Activated CD8-positive, alpha-beta T cell treated with anti-CD3 and anti-CD28 coated beads for 36 hours (primary cell): ENCODE measurements around the gene FAM25G. TPM values are rescaled to one million over a fixed set of nuclear protein-coding genes. Genes with fewer than 3 reads are reported as not detected.

ENCODE experiments used
- ATAC-seq: fragments of 200-7000 bp; cut with Tn5 transposase; one replicate; pipeline ENCODE4 v1.10.0; 2021; ENCODE audit warnings: mild to moderate bottlenecking, moderate library complexity
- CTCF ChIA-PET: fragments of 350-600 bp; sonication (Branson Sonifier 250); formaldehyde crosslinking; loops from one replicate; lab custom pipeline; 2021; ENCODE audit warnings: antibody characterized with exemption; lab: Charles Lee
- POLR2A ChIA-PET: fragments of 350-600 bp; sonication (Branson Sonifier 250); formaldehyde crosslinking; loops from one replicate; lab custom pipeline; 2021; ENCODE audit warnings: antibody characterized with exemption; lab: Charles Lee
- DNase-seq: peaks from one replicate; pipeline ENCODE4 v3.0.0-alpha.2; 2020
- H3K27ac Mint-ChIP-seq: one replicate; pipeline ENCODE4 v1.8.0; 2021; ENCODE audit warnings: mild to moderate bottlenecking, mixed read lengths
- H3K27me3 Mint-ChIP-seq: one replicate; pipeline ENCODE4 v1.8.0; 2021; ENCODE audit warnings: mixed read lengths
- H3K36me3 Mint-ChIP-seq: one replicate; pipeline ENCODE4 v1.8.0; 2021; ENCODE audit warnings: low read depth, mixed read lengths
- H3K4me1 Mint-ChIP-seq: one replicate; pipeline ENCODE4 v1.8.0; 2021; ENCODE audit warnings: low read depth, mixed read lengths
- H3K4me3 Mint-ChIP-seq: one replicate; pipeline ENCODE4 v1.8.0; 2021; ENCODE audit warnings: mild to moderate bottlenecking, moderate library complexity, mixed read lengths
- H3K9me3 Mint-ChIP-seq: one replicate; pipeline ENCODE4 v1.8.0; 2021; ENCODE audit warnings: mixed read lengths
- intact Hi-C: fragments of 100-400 bp; cut with micrococcal nuclease; formaldehyde crosslinking; loops from one replicate; pipeline ENCODE4 v1.10.0; 2022
- total RNA-seq, 2 experiments: library from RNA; stranded (reverse); gene quantifications; one replicate each; pipeline ENCODE4 v1.2.3, GENCODE V29; 2021
- TF ChIP-seq, protein P1 (sequence below): fragments of 200-600 bp; IDR thresholded peaks from one replicate; pipeline ENCODE4 v1.8.0; 2022; ENCODE audit warnings: antibody characterized with exemption, mild to moderate bottlenecking

FAM25G gene
- total RNA-seq, 2 experiments from 2014 or later, result not detected

DNA sequence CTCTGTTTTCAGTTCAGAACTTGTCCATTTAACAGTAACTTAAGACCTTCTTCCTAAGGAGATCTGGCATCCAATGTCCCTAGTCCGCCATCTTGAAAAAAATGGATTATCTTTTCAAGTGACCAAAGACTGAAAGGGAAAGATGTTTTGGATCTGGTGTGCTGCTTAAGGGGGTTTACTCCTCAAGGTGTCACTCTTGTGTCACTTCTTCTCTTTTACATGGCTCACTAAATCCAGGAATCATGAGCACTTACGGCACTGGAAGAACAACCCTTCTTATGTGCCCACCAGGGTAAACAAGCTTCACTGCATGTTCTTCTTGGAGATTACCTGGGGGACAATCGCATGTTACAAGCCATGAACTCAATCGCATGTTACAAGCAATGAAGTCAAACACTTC, 51.3 kb downstream of the FAM25G start:
- DNase-seq, result no peak
- TF ChIP-seq, protein P1, sequence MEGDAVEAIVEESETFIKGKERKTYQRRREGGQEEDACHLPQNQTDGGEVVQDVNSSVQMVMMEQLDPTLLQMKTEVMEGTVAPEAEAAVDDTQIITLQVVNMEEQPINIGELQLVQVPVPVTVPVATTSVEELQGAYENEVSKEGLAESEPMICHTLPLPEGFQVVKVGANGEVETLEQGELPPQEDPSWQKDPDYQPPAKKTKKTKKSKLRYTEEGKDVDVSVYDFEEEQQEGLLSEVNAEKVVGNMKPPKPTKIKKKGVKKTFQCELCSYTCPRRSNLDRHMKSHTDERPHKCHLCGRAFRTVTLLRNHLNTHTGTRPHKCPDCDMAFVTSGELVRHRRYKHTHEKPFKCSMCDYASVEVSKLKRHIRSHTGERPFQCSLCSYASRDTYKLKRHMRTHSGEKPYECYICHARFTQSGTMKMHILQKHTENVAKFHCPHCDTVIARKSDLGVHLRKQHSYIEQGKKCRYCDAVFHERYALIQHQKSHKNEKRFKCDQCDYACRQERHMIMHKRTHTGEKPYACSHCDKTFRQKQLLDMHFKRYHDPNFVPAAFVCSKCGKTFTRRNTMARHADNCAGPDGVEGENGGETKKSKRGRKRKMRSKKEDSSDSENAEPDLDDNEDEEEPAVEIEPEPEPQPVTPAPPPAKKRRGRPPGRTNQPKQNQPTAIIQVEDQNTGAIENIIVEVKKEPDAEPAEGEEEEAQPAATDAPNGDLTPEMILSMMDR, result no peak
- intact Hi-C loops, result no loop called here
- Mint-ChIP-seq H3K4me1 (no peaks in the 10 kb centered on the region), H3K27me3 (peaks cover 18% of the 10 kb centered on the region), H3K4me3 (no peak overlapping the region), H3K27ac (no peak overlapping the region), H3K9me3 (peaks cover 8% of the 10 kb centered on the region), H3K36me3 (peaks cover 1% of the 10 kb centered on the region)
- POLR2A ChIA-PET, result no interaction called here
- no peak for ATAC-seq
- CTCF ChIA-PET, result no interaction called here

DNA sequence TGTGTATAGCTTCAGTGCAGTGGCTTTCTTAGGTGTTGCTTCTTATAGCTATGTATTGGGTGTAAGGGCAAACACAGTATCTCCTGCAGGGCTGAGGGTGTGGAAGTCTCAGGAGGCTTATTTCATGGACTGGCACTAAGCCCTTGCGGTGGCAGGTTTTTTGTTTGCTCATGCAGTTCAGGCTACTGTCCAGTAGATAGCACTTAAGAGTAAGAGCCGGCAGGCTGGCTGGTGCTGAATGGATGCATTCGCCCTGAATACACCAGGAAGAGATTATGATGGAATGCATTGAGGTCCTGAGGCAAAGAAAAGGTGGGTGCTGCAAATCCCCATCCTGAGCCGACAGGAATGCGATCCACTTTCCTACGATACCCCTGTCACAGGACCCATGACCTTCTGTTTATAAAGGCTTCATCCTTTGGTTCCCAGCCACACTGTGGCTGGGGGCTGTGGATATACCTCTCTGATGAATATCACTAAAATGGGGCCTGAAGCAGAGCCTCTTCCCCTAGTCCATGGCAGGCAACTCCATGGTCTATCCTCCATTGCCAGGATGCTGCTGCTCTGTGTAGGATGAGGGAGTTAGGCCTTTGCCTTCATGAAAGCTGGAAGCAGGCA, 52.5 kb downstream of the FAM25G start:
- TF ChIP-seq, protein P1, result no peak
- ATAC-seq, result no peak
- POLR2A ChIA-PET, result no interaction called here

More for the DNA sequence above, 52.5 kb downstream of the FAM25G start:
- Mint-ChIP-seq H3K27ac (no peak overlapping the region), H3K36me3 (no peaks in the 10 kb centered on the region), H3K27me3 (peaks cover 19% of the 10 kb centered on the region), H3K9me3 (peaks cover 5% of the 10 kb centered on the region), H3K4me1 (no peaks in the 10 kb centered on the region), H3K4me3 (no peak overlapping the region)
- DNase-seq, result no peak
- CTCF ChIA-PET, result no interaction called here
- intact Hi-C loops, result no loop called here

Other genes starting within 250 kb of the FAM25G start
- 1 to 10 TPM; 1.4 to 1.5 TPM for gene GDF10, start 191.5 kb downstream of the FAM25G start, total RNA-seq
- gene GDF2, start 169.2 kb downstream of the FAM25G start, total RNA-seq, result not detected
- gene RBP3, start 143.3 kb downstream of the FAM25G start, total RNA-seq, result not detected
- gene ZNF488, start 107.4 kb downstream of the FAM25G start, total RNA-seq, result under 1 TPM; 0.36 to 0.58 TPM
- gene ANXA8, start 7.6 kb downstream of the FAM25G start, total RNA-seq, result not detected
- gene AGAP9, start 31.9 kb upstream of the FAM25G start, total RNA-seq, result 1 to 10 TPM; 3.4 to 3.6 TPM